ENCODE measurements around the gene TACSTD2. TPM values are rescaled to one million over a fixed set of nuclear protein-coding genes. Genes with fewer than 3 reads are reported as not detected.

The TACSTD2 gene
- total and polyA plus RNA-seq, 3 experiments from 2014 or later: not detected

DNA sequence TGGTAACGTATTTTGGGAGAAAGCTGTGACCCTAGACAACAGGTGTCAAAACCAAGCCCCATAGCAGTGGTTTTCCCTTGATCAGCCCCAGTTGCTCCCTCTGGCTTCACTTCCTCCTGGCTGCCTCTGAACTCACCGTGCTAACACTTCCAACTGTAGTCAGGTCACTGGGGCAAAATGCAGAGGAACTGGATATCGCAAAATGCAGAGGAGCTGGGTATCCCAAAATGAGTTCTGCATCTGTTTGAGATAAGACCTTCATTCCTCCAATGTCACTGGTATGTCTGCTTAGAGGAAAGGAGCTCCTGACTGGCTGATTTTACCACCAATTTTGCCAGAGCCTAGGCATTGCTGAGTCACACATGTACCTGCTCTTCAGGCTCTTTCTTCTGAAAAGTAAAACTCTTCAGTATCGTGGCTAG is 19.6 kb upstream of the TACSTD2 start:
- no peaks in the 10 kb centered on the region for H3K4me1 ChIP-seq (ENCODE audit: insufficient read depth, low read length)
- H3K9me3 ChIP-seq (ENCODE audit: low read length): no peaks in the 10 kb centered on the region
- Mint-ChIP-seq H3K9me3 (peaks cover 0 to 12% (median 3%) of the 10 kb centered on the region in 5 donors), H3K27me3 (peaks cover 37 to 54% of the 10 kb centered on the region in 2 donors), H3K4me1 (no peaks in the 10 kb centered on the region), H3K4me3 (no peak overlapping the region), H3K27ac (no peak overlapping the region), H3K36me3 (no peaks in the 10 kb centered on the region)
- no peak overlapping the region for H3K4me3 ChIP-seq (ENCODE audit: low read length)
- H3K36me3 ChIP-seq (ENCODE audit: insufficient read depth, low read length): no peaks in the 10 kb centered on the region
- no peak overlapping the region for H3K27ac ChIP-seq (ENCODE audit: low read depth, low read length)
- no peaks in the 10 kb centered on the region for H3K27me3 ChIP-seq (ENCODE audit: insufficient read depth, low read length, poor library complexity, severe bottlenecking)
- ChIA-PET POLR2A (no interaction called here), CTCF (no interaction called here)
- no peak for DNase-seq

- DNase-seq: no peak
- Mint-ChIP-seq H3K36me3 (no peaks in the 10 kb centered on the region), H3K9me3 (no peaks in the 10 kb centered on the region), H3K4me3 (no peak overlapping the region), H3K4me1 (no peaks in the 10 kb centered on the region), H3K27ac (no peak overlapping the region), H3K27me3 (peaks cover 32 to 46% of the 10 kb centered on the region in 2 donors)
- Histone ChIP-seq H3K9me3 (ENCODE audit: low read length) (no peaks in the 10 kb centered on the region), H3K4me3 (ENCODE audit: low read length) (no peak overlapping the region), H3K27ac (ENCODE audit: low read depth, low read length) (no peak overlapping the region), H3K27me3 (ENCODE audit: insufficient read depth, low read length, poor library complexity, severe bottlenecking) (no peaks in the 10 kb centered on the region), H3K4me1 (ENCODE audit: insufficient read depth, low read length) (no peaks in the 10 kb centered on the region), H3K36me3 (ENCODE audit: insufficient read depth, low read length) (no peaks in the 10 kb centered on the region)
- ChIA-PET POLR2A (no interaction called here), CTCF (no interaction called here)
Observed at GRCh38 chr1:58594546-58594945, 17.5 kb upstream of the TACSTD2 start.

DNA sequence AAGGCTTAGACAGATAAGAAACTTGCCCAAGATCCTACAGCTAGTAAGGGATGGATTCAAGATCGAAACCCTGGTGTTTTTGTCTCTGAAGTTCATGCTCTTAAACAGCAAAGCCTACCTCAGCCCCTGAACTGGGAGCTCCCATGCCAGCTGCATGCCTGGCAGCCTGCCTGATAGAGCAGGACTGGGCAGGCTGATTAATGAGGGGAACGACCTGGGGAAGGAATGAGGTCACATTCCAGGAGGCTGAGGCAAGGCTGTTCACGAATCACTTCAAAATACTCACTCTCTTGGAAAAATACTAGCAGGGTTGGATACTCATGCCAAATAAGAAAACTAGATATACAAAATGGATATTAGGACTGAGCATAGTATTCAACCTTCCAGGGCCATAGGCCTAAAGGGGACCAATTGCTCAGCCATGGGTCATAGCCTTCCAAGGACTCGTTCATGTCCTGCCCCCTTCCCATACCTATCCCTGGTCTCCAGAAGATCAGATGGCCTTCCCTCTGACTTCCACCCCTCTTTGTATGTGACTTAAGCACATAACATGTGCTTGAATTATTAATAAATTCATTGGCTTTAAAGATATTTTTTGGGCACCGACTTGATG is 15.6 kb upstream of the TACSTD2 start:
- no peaks in the 10 kb centered on the region for H3K4me1 ChIP-seq (ENCODE audit: insufficient read depth, low read length)
- POLR2A ChIA-PET: no interaction called here
- Mint-ChIP-seq H3K4me1 (no peaks in the 10 kb centered on the region), H3K4me3 (no peak overlapping the region), H3K36me3 (no peaks in the 10 kb centered on the region), H3K9me3 (no peaks in the 10 kb centered on the region), H3K27me3 (peaks cover 20 to 42% of the 10 kb centered on the region in 2 donors), H3K27ac (no peak overlapping the region)
- H3K36me3 ChIP-seq (ENCODE audit: insufficient read depth, low read length): no peaks in the 10 kb centered on the region
- no peaks in the 10 kb centered on the region for H3K9me3 ChIP-seq (ENCODE audit: low read length)
- CTCF ChIA-PET: no interaction called here
- DNase-seq: no peak
- no peaks in the 10 kb centered on the region for H3K27me3 ChIP-seq (ENCODE audit: insufficient read depth, low read length, poor library complexity, severe bottlenecking)
- H3K4me3 ChIP-seq (ENCODE audit: low read length): no peak overlapping the region
- H3K27ac ChIP-seq (ENCODE audit: low read depth, low read length): no peak overlapping the region

- no peak overlapping the region for H3K27ac ChIP-seq (ENCODE audit: low read depth, low read length)
- Mint-ChIP-seq H3K27ac (no peak overlapping the region), H3K4me1 (no peaks in the 10 kb centered on the region), H3K9me3 (no peaks in the 10 kb centered on the region), H3K4me3 (no peak overlapping the region), H3K36me3 (no peaks in the 10 kb centered on the region), H3K27me3 (peaks cover 17 to 46% of the 10 kb centered on the region in 2 donors)
- H3K27me3 ChIP-seq (ENCODE audit: insufficient read depth, low read length, poor library complexity, severe bottlenecking): no peaks in the 10 kb centered on the region
- H3K36me3 ChIP-seq (ENCODE audit: insufficient read depth, low read length): no peaks in the 10 kb centered on the region
- no peaks in the 10 kb centered on the region for H3K4me1 ChIP-seq (ENCODE audit: insufficient read depth, low read length)
- CTCF ChIA-PET: no interaction called here
- POLR2A ChIA-PET: no interaction called here
- DNase-seq: no peak
- H3K4me3 ChIP-seq (ENCODE audit: low read length): no peak overlapping the region
- H3K9me3 ChIP-seq (ENCODE audit: low read length): no peaks in the 10 kb centered on the region
Observed at GRCh38 chr1:58591806-58592205, 14.8 kb upstream of the TACSTD2 start.

DNA sequence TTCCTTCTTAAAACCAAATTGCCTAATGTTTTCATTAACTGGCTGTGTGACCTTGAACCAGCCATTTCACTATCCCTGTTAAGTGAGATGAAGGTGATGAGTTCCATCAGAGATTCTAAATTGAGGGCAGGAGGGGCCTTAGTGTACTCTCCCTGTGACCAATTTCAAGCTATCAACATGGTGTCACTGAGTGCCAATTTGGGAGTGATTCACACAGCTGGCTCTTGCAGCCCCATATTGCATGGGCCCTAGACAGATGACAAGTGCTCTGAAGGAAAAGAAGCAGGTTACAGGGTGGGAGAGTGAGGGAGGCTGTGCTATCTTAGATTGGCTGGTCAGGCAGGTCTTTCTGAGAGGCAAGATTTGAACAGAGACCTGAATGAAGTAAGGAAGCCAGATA is 13.0 kb upstream of the TACSTD2 start:
- ChIA-PET POLR2A (no interaction called here), CTCF (no interaction called here)
- no peak for DNase-seq
- Mint-ChIP-seq H3K27me3 (peaks cover 18 to 55% of the 10 kb centered on the region in 2 donors), H3K4me3 (no peak overlapping the region), H3K9me3 (no peaks in the 10 kb centered on the region), H3K4me1 (no peaks in the 10 kb centered on the region), H3K27ac (no peak overlapping the region), H3K36me3 (no peaks in the 10 kb centered on the region)
- no peak overlapping the region for H3K27ac ChIP-seq (ENCODE audit: low read depth, low read length)
- no peaks in the 10 kb centered on the region for H3K9me3 ChIP-seq (ENCODE audit: low read length)
- H3K27me3 ChIP-seq (ENCODE audit: insufficient read depth, low read length, poor library complexity, severe bottlenecking): no peaks in the 10 kb centered on the region
- no peak overlapping the region for H3K4me3 ChIP-seq (ENCODE audit: low read length)
- H3K36me3 ChIP-seq (ENCODE audit: insufficient read depth, low read length): no peaks in the 10 kb centered on the region
- no peaks in the 10 kb centered on the region for H3K4me1 ChIP-seq (ENCODE audit: insufficient read depth, low read length)

GRCh38 chr1:58588396-58588795 is 11.3 kb upstream of the TACSTD2 start:
- H3K36me3 Mint-ChIP-seq: no peaks in the 10 kb centered on the region
- Histone ChIP-seq H3K36me3 (ENCODE audit: insufficient read depth, low read length) (no peaks in the 10 kb centered on the region), H3K27ac (ENCODE audit: low read depth, low read length) (no peak overlapping the region), H3K4me1 (ENCODE audit: insufficient read depth, low read length) (no peaks in the 10 kb centered on the region), H3K27me3 (ENCODE audit: insufficient read depth, low read length, poor library complexity, severe bottlenecking) (no peaks in the 10 kb centered on the region), H3K9me3 (ENCODE audit: low read length) (no peaks in the 10 kb centered on the region), H3K4me3 (ENCODE audit: low read length) (no peak overlapping the region)
- peaks cover 17 to 60% of the 10 kb centered on the region in 2 donors for H3K27me3 Mint-ChIP-seq
- H3K4me1 Mint-ChIP-seq: no peaks in the 10 kb centered on the region
- H3K9me3 Mint-ChIP-seq: peaks cover 0 to 4% (median 0%) of the 10 kb centered on the region in 5 donors
- no peak for DNase-seq
- POLR2A ChIA-PET: no interaction called here
- no peak overlapping the region for H3K4me3 Mint-ChIP-seq
- CTCF ChIA-PET: no interaction called here
- no peak overlapping the region for H3K27ac Mint-ChIP-seq

DNA sequence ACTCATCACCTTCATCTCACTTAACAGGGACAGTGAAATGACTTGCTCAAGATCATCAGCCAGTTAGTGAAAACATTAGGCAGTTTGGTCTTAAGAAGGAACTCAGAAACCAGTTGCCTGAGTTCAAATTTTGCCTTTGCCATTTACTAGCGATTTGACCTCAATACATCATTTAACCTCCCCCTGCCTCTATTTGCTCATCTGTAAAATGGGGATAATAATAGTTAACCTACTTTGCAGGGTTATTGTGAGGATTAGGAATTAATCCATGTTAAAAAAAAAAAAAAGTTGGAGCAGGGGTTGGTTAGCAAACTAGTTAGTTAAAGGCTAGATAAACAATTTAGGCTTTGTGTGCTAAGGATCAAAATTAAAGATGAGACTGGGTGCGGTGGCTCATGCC is 10.6 kb upstream of the TACSTD2 start:
- H3K27me3 Mint-ChIP-seq: peaks cover 12 to 59% of the 10 kb centered on the region in 2 donors
- Histone ChIP-seq H3K4me3 (ENCODE audit: low read length) (no peak overlapping the region), H3K27ac (ENCODE audit: low read depth, low read length) (no peak overlapping the region), H3K4me1 (ENCODE audit: insufficient read depth, low read length) (no peaks in the 10 kb centered on the region), H3K27me3 (ENCODE audit: insufficient read depth, low read length, poor library complexity, severe bottlenecking) (no peaks in the 10 kb centered on the region), H3K36me3 (ENCODE audit: insufficient read depth, low read length) (no peaks in the 10 kb centered on the region), H3K9me3 (ENCODE audit: low read length) (no peaks in the 10 kb centered on the region)
- CTCF ChIA-PET: no interaction called here
- H3K27ac Mint-ChIP-seq: no peak overlapping the region
- H3K36me3 Mint-ChIP-seq: no peaks in the 10 kb centered on the region
- no peak overlapping the region for H3K4me3 Mint-ChIP-seq
- H3K9me3 Mint-ChIP-seq: peaks cover 0 to 4% (median 0%) of the 10 kb centered on the region in 5 donors
- POLR2A ChIA-PET: no interaction called here
- DNase-seq: no peak
- no peaks in the 10 kb centered on the region for H3K4me1 Mint-ChIP-seq

DNA sequence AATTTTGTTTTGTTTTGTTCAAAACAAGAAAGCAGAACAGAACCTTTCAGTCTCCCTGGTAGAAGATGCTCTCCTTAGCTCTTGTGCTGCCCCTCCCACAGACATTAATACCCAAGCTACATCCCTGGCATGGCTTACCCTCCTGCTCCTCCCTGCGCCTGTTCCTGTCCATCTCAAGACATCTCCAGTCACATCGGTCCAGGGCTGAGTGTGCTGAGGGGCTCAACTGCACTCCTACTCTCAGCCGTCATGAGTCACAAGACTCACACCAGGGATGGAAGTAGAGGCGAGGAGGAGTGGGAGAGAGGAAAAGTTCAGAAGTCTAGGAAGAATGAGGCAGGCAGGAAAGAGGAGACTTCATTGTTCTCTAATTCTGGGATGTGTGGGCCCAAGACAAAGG is 9.2 kb upstream of the TACSTD2 start:
- Mint-ChIP-seq H3K27ac (no peak overlapping the region), H3K9me3 (peaks cover 0 to 4% (median 0%) of the 10 kb centered on the region in 5 donors), H3K4me1 (no peaks in the 10 kb centered on the region), H3K36me3 (no peaks in the 10 kb centered on the region), H3K4me3 (no peak overlapping the region), H3K27me3 (peaks cover 16 to 60% of the 10 kb centered on the region in 2 donors)
- CTCF ChIA-PET: no interaction called here
- Histone ChIP-seq H3K27me3 (ENCODE audit: insufficient read depth, low read length, poor library complexity, severe bottlenecking) (no peaks in the 10 kb centered on the region), H3K4me1 (ENCODE audit: insufficient read depth, low read length) (no peaks in the 10 kb centered on the region), H3K4me3 (ENCODE audit: low read length) (no peak overlapping the region), H3K9me3 (ENCODE audit: low read length) (no peaks in the 10 kb centered on the region), H3K27ac (ENCODE audit: low read depth, low read length) (no peak overlapping the region), H3K36me3 (ENCODE audit: insufficient read depth, low read length) (no peaks in the 10 kb centered on the region)
- DNase-seq: no peak
- POLR2A ChIA-PET: no interaction called here
